GM18511 (cell line): ENCODE measurements around the gene LCN12.

Experiments used
- ATAC-seq: cut with Tn5 transposase; IDR thresholded peaks from one replicate; pipeline ENCODE4 v1.9.1; 2021; ENCODE audit warnings: mild to moderate bottlenecking, moderate library complexity; ENCODE audit not compliant: unreplicated experiment

LCN12 gene

DNA sequence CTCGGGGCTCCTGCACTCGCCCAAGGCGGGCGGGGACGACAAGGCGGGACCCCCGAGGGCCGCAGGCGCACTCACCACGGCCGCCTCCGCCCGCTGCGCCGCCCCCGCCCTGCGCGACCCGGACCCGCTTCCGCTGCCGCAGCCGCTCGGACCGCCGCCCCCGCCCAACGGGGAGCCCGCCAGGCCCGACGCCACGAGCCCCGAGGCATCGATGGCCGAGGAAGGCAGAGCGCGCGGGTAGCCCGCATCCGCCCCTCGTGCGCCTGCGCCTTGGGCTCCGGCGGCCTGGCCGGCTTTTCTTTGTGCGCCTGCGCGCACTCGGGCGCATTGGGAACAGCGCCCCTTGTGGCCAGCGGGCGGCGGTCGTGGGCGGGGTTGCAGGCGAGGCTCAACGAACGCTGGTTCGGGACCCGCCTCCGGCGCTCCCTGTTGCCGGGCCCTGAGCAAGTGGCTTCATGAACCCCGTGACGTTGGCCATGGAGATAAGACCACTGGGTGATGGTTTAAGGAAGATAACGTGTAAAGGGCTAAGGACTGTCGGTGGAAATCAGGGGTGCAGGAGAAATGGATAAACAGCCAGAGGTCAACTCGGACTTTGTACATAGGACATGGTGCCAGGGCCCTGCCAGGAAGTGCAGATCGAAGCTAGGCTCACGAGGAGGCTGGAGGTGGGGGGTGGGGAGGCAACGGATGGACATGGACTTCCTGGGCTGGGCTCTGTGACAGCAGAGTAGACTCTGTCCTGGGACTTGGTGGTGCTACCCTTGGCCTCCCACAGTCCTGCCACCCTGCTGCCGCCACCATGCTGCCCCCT, 7.3 kb upstream of the LCN12 start, which contains the start of the genes C8G and FBXW5:
C8G (plus strand) TSS at position 725 of the 814 bp plus-strand sequence; CDS start at position 803, 78 bp downstream.
FBXW5 (minus strand) TSS at position 220 of the 814 bp plus-strand sequence. CDS start 655 bp downstream, outside the sequence.
- ATAC-seq = peak; percentile 84

DNA sequence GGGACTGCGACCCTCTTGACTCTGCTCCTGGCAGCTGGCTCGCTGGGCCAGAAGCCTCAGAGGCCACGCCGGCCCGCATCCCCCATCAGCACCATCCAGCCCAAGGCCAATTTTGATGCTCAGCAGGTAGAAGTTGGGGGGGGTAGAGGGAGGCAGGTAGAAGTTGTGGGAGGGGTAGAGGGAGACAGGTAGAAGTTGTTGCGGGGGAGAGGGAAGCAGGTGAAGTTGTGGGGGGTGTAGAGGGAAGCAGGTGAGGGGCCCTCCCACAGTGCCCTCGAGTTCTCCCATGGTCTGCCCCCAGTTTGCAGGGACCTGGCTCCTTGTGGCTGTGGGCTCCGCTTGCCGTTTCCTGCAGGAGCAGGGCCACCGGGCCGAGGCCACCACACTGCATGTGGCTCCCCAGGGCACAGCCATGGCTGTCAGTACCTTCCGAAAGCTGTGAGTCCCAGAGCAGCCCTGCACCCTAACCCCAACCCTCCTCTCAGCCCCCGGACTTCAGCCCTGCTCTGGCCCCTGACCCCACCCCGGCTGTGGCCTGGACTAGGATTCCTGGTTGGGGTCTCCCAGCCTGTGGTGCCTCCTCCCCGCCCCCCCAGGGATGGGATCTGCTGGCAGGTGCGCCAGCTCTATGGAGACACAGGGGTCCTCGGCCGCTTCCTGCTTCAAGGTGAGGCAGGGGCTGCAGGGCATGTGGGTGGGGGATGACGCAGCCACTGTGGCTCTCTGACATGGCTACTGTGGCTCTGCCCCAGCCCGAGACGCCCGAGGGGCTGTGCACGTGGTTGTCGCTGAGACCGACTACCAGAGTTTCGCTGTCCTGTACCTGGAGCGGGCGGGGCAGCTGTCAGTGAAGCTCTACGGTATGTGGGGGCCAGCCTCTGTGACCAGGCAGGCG, 6.5 kb upstream of the LCN12 start:
- no peak for ATAC-seq

DNA sequence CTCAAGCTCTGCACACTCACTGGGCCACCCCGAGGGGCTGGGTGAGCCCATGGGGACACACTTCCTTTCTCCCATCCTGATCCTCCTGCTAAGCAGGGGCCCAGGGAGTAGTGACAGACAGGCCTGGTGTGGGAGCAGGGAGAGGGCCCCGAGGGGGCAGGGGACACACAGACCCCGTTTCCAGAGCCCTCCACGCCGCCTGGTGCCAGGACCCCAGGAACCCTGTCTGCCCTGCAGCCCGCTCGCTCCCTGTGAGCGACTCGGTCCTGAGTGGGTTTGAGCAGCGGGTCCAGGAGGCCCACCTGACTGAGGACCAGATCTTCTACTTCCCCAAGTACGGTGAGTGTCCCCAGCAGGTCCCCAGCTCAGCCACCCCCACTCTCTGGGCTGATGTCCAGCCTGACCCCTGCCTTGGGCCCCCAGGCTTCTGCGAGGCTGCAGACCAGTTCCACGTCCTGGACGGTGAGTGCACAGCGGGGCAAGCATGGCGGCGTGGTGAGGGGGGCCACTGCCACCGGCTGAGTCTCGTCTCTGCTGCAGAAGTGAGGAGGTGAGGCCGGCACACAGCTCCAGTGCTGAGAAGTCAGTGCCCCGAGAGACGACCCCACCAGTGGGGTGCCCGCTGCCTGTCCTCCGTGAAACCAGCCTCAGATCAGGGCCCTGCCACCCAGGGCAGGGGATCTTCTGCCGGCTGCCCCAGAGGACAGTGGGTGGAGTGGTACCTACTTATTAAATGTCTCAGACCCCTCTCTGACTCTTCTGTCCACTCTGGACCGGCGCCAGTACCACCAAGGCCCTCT, 5.6 kb upstream of the LCN12 start:
- no peak for ATAC-seq

DNA sequence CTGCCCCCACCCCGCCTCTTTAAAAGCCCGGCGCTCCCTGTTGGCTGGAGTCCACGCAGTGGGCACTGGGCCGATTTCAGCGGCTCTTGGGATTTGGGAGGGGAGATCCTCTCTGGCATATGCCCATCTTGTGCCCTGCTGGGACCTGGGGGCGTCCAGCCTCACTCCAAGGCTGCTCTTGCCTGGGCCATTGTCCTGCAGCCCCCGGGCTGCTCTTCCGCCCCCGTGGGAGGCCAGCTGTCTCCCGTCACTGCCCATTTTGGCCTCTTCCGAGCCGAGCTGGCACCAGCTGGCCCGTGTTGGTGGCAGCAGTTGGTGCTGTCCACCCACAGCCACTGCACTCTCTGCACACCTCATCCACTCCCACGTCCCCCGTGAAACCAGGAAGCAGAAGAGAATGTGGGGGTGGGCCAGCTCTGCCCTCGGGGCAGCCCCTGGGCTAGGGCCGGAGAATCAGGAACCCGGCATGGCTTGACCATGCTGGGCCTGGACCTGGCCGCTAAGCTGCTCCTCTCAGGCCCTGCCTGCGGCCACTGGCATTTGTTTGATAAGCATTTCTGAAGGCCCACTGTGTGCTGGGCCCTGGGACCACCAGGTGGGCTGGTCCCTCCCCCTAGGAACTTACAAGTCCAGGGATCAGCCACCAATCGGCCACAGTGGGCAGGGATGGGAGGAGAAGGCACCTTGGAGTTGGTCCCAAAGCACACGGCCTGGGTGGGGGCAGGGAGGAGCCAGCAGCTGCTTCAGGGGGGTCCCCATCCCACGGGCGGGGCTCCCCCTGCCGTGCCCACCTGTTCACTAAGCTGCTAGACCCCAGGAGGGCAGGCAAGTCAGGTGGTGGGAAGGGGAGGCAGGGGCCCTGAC, 4.8 kb upstream of the LCN12 start:
- ATAC-seq = no peak

DNA sequence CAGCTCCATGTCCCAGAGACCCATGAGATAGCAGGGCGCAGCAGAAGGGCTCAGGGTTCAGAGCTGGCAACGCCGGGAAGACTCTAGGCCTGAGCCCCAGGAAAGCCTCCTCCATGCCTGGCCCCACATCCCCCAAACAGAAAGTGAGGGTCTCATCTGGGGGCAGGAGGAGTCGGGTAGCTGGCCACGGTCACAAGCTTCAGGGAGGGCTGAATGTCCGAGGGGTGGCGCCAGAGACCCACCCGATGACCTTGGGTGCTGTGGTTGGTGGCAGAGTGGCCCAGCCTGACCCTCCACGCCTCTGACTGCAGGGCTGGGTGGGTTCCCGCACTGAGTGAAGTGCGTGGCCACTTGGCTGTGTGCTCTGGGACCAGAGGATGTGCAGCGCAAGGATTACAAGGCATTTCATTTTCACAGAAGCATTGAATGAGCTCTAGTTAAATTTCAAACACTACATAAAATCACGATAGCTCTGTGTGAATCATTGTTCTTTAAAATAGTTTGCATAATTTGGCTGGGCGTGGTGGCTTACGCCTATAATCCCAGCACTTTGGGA, 4.0 kb upstream of the LCN12 start:
- ATAC-seq = no peak

DNA sequence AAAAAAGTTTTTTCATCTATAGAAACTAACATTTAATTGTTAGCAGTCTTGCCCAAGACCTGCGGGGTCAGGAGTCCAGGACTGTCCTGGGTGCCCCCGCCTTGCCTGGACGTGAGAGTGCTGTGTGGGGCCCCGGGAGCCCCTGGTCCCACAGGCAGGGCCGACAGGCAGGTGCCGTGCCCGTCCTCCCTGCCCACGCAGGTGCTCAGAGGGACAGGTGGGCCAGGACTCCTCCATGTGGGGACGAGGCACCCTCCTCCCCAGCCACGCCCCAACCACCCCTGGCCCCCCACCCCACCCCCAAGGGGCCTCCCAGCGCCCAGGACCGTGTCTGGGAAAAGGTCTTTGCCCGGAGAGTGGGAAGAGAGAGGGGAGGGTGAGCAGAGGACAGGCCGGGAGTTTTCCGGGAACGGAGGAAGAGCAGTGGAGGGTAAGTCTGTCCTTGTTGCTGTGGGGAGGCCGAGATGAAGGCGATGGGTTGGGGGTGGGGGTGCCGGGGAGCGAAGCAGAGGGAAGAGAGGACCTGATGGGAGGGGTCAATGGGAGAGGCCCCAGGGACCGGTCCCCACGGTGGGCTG, 2.7 kb upstream of the LCN12 start:
- peak; percentile 10 for ATAC-seq

DNA sequence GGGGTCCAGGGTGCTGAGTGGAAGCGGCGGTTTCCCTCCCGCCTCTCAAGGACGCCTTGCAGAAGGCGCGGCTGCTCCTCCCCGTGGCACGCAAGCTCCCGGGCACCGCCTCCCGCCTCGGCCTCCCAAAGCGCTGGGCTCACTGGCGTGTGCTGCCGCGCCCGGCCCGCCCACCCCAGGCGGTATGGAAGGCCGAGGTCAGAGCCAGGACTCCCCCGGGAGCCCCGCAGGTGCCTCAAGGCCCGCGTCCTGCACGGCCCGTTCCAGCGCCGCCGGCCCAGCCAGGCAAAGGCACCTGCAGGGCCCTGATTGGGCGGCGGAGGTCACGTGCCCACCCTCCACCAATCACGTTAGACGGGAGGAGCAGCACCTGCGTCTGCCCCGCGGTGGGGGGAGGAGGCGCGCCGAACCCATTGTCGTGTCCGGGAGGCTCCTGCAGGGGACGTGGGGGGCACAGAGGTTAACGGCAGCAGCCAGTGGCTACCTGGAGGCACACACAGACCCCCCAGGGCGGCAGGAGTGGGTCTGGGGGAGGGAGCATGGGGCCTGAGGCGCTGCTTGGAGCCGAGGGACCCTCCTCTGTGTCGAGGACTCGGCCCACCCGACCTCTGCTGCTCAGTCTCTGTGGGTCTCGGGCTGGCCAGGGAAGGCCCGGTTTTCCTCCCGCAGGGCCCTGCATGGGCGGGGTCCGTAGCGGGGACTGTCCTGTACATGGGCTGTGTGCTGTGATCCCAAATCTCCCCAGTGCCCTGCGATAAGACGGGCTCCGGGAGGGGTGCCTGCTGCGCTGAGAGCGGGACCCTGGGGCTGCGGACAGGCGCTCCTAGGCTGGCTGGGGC, 2.0 kb upstream of the LCN12 start:
- ATAC-seq = peak; percentile 87

DNA sequence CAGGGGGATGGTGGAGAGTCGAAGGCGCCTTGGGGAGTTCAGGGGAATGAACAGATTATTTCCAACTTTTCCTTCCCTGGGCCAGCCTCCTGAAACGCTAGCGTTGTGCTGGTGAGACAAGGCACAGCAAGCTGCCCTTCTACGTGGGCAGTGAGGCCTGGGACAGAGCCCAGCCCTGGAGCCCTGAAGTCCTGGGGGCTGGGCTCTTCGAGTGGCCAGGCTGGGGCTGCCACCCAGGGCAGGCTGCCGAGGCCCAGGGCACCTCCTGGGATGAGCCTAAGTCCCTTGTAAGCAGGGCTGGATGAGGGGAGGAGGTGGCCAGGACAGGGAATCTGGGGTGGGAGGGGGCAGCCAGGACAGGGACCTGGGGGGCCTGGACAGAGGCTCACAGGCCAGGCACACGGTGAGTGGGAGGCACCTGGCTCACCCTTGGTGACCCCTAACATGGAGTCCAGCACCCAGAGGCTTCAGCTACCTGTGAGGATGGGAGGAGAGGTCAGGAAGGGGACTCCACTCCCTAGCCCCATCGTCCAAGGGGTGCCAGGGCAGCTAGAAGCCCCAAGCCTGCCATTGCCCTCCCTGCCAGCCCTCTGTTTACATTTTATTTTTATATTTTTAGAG, 1.3 kb upstream of the LCN12 start:
- ATAC-seq = no peak

DNA sequence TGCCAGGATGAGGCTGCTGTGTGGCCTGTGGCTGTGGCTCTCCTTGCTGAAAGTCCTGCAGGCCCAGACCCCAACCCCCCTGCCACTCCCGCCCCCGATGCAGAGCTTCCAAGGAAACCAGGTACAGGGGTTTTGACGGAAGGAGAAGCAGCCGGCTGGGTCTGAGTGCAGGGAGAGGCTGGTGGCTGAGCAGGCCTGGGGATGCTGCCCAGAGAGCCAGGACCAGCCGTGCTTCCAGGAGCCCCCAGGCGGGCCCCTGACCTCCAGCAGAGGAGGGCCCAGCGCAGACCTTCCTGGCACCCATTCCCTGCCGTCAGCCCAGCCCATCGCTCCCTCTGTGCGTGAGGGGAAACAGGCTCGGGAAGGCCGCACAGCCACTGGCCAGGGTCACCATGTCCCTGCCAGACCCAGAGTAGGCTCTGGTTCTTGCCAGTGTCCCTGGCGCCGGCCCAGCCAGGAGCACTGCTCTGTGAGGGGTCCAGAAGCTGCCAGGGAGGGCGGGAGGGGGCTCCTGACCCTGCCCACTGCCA, 313 bp downstream of the LCN12 start:
- no peak for ATAC-seq

DNA sequence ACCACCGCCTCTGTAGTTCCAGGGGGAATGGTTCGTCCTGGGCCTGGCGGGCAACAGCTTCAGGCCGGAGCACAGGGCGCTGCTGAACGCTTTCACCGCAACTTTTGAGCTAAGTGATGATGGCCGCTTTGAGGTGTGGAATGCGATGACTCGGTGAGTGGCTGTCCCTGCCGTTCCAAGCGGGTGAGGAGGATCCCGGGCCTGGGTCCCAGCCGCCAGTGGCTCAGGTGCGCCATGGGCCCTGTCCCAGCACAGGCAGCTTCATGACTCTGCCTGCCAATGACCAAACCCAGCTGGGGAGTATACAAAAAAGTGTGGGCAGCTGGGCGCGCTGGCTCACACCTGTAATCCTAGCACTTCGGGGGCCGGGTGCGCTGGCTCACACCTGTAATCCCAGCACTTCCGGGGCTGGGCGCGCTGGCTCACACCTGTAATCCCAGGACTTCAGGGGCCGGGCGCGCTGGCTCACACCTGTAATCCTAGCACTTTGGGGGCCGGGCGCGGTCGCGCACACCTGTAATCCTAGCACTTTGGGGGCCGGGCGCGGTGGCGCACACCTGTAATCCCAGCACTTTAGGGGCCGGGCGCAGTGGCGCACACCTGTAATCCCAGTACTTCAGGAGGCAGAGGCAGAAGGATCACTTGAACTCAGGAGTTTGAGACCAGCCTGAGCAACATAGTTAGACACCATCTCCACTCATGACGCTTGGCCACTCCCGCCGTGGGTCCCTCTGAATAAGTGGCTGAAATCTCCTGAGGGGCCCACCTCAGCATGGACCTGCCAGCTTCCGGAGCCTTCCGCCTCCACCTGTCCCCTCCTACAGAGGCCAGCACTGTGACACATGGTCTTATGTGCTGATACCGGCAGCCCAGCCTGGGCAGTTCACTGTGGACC, 1.1 kb downstream of the LCN12 start:
- ATAC-seq = no peak

DNA sequence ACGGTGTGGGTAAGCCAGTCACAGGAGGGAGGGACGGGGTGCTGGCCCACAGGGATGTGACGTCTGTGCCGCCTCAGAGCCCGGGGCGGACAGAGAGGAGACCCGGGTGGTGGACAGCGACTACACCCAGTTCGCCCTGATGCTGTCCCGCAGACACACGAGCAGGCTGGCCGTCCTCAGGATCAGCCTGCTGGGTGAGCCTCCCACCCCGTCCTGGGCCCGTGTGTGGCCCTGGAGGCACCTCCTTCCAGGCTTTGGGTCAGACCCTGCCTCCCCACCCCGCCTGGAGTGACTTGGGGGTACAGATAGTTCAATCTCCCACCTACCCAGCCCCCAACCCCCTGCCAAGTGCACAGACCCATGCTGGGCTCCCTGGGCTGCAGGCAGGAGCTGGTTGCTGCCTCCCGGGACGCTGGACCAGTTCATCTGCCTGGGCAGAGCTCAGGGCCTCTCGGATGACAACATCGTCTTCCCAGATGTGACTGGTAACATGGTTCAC, 1.7 kb downstream of the LCN12 start:
- no peak for ATAC-seq

DNA sequence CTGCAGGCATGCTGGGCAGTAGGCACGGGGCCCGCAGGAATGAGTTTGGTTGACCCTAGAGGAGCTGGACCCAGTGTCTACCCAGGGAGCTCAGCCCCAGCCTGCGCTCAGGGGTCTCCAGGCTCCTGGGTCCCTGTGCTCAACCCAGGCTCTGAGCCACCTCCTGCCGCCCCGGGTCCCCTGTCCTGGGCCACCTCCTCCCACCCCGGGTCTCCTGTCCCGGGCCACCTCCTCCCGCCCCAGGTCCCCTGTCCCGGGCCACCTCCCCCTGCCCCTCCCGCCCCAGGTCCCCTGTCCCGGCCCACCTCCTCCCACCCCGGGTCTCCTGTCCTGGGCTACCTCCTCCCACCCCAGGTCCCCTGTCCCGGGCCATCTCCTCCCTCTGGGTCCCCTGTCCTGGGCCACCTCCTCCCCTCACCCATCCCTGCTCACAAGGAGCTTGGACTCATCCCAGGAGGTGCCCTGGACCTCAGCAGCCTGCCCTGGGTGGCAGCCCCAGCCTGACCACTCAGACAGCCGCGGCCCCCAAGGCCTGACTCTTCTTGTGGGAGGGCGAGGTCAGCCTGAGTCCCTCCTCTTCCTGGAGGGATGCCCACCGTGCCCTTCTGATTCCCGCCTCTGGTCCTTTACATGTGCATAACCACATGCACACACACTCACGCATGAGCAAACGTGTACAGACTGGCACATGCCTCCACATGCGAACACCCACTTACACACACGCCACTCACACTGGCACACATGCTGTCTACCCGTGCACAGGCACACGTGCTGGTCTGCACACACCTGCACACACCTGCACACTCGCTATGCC, 2.4 kb downstream of the LCN12 start:
- no peak for ATAC-seq

DNA sequence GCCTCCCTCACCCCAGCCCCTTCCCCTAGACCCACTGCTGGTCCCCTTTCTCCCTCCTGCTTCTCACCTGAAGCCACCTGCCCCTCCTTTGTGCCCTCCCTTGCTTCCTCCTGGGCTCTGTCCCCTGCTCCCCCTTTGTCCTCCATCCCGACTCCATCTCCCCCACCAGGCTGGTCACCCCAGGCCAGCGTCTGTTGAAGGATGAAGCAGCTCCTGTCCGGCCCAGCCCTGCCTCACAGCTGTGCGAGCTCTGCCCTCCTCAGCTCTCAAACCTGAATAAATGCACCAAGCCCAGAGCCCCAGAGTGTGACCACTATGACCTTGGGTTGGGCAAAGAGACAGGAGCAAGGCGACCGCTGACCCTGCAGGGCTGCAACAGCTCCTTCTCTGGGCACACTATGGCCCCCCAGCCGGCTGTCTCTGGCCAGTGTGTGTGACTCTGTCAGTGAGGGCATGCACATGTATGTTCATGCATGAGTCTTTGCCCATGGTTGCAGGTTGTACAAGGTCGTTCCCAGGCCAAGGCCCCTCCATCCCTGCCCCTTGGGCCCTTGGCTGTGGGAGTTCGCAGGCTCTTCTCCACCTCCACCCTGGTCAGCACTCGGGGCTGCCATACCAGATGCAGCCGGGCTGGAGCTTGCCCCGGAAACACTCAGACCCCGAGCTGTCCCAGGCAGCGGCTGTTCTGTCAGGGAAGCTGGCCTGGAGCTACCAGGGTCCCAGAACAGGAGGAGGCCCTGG, 3.3 kb downstream of the LCN12 start:
- ATAC-seq = no peak

DNA sequence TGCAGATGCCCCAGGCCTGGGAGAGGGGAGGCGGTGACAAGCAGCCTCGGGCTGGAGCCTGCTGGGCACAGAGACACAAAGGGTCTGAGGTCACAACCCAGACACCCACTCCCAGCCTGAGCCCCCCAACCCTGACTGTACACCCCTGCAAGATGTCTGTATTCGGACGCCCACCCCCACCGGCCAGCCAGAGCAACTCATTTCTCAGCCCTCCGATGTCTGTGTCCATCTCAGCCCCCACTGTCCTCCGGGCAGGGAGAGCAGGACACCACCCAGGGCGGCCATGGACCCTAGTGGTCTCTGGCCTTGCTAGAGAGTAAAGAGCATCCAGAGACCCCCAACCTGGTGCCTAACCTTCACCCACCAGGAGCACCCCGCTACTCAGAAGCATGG, 3.9 kb downstream of the LCN12 start:
- no peak for ATAC-seq

DNA sequence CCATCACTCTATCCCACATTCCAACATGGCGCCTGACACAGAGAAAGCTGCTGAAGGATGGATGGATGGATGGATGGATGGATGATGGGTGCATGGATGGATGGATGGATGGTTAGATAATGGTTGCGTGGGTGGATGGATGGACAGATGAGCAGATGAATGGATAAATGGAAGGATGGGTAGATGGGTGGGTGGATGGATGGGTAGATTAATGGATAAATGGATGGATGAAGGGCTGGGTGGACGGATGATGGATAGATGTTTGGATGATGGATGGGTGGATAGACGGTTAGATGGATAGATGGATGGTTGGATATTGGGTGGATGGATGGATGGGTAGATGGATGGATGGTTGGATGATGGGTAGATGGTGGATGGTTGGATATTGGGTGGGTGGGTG, 4.5 kb downstream of the LCN12 start:
- no peak for ATAC-seq
